ENCODE measurements around the gene PPP2R2B.
"Not testable (repeated sequence)": the region's sequence is repeated elsewhere in the genome, so short reads cannot be mapped to it uniquely, and the experiment has no call there.

Gene PPP2R2B

GRCh38 chr5:146620031-146620668 lies 258.4 kb downstream of the PPP2R2B start:
- no peaks in the 10 kb centered on the region for H3K36me3 Mint-ChIP-seq (ENCODE audit: low read depth)
- no peaks in the 10 kb centered on the region for H3K4me1 Mint-ChIP-seq (ENCODE audit: low read depth)
- H3K9me3 Mint-ChIP-seq = peaks cover 20% of the 10 kb centered on the region
- H3K4me3 Mint-ChIP-seq = no peak overlapping the region
- H3K27me3 Mint-ChIP-seq = no peaks in the 10 kb centered on the region
- H3K27ac Mint-ChIP-seq = no peak overlapping the region

DNA sequence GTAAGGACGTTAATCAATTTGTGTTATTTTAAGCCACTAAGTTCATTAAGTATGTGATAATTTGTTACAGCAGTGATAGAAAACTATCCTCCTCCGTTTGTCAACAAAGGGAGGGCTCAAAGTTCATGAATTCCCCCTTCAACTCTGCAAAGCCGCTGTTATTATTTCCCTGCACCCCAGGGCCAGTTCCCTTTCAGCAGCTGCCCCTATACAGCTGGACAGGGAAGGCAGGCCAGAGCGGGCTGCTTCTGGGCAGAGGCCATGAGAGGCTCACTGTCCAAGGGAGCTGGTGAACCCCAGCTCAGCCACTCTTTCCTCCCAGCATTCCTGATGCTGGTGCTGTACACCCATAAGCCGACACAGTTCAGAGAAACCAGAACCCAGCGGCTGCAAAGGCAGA lies 260.1 kb downstream of the PPP2R2B start:
- Mint-ChIP-seq H3K36me3 (ENCODE audit: low read depth) (no peaks in the 10 kb centered on the region), H3K27ac (no peak overlapping the region), H3K27me3 (no peaks in the 10 kb centered on the region), H3K9me3 (peaks cover 20% of the 10 kb centered on the region), H3K4me1 (ENCODE audit: low read depth) (no peaks in the 10 kb centered on the region), H3K4me3 (no peak overlapping the region)

DNA sequence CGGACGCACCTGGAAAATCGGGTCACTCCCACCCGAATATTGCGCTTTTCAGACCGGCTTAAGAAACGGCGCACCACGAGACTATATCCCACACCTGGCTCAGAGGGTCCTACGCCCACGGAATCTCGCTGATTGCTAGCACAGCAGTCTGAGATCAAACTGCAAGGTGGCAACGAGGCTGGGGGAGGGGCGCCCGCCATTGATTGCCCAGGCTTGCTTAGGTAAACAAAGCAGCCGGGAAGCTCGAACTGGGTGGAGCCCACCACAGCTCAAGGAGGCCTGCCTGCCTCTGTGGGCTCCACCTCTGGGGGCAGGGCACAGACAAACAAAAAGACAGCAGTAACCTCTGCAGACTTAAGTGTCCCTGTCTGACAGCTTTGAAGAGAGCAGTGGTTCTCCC lies 268.8 kb downstream of the PPP2R2B start:
- H3K27ac Mint-ChIP-seq; H3K9me3 Mint-ChIP-seq; H3K4me3 Mint-ChIP-seq; H3K36me3 Mint-ChIP-seq (ENCODE audit: low read depth); H3K4me1 Mint-ChIP-seq (ENCODE audit: low read depth); H3K27me3 Mint-ChIP-seq: not testable (repeated sequence)

- no peak overlapping the region for H3K27ac Mint-ChIP-seq
- H3K27me3 Mint-ChIP-seq = peaks cover 9% of the 10 kb centered on the region
- H3K36me3 Mint-ChIP-seq (ENCODE audit: low read depth) = no peaks in the 10 kb centered on the region
- no peaks in the 10 kb centered on the region for H3K9me3 Mint-ChIP-seq
- H3K4me1 Mint-ChIP-seq (ENCODE audit: low read depth) = no peaks in the 10 kb centered on the region
- no peak overlapping the region for H3K4me3 Mint-ChIP-seq
Measured at GRCh38 chr5:146607659-146608332, 270.8 kb downstream of the PPP2R2B start.

DNA sequence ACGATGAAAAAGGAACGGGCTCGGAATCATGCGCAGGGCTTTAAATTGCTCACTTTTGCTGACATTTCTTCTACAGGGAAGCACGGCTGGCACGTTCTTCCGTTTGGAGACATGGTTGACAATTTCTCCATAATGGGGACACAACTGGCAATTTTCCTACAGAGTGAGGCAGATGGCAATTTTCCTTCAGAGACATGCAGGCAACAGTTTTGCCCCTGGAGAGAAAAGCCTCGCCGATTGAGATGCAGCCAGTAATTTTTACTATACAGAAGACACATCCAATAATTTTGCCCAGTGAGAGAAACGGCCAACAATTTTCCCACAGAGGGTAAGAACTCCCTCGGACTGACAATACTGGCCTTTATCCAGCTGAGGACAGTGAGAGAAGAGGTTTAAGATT lies 271.7 kb downstream of the PPP2R2B start:
- Mint-ChIP-seq H3K9me3 (no peaks in the 10 kb centered on the region), H3K27ac (no peak overlapping the region), H3K36me3 (ENCODE audit: low read depth) (no peaks in the 10 kb centered on the region)

GRCh38 chr5:146600376-146600775 lies 278.2 kb downstream of the PPP2R2B start:
- Mint-ChIP-seq H3K4me3 (no peak overlapping the region), H3K9me3 (no peaks in the 10 kb centered on the region), H3K27me3 (no peaks in the 10 kb centered on the region), H3K36me3 (ENCODE audit: low read depth) (no peaks in the 10 kb centered on the region), H3K27ac (no peak overlapping the region), H3K4me1 (ENCODE audit: low read depth) (no peaks in the 10 kb centered on the region)

More for the DNA sequence above, 271.7 kb downstream of the PPP2R2B start:
- Mint-ChIP-seq H3K4me3 (no peak overlapping the region), H3K27me3 (peaks cover 9% of the 10 kb centered on the region), H3K4me1 (ENCODE audit: low read depth) (no peaks in the 10 kb centered on the region)

- Mint-ChIP-seq H3K4me1 (ENCODE audit: low read depth) (no peaks in the 10 kb centered on the region), H3K36me3 (ENCODE audit: low read depth) (no peaks in the 10 kb centered on the region), H3K27ac (no peak overlapping the region), H3K9me3 (no peaks in the 10 kb centered on the region), H3K4me3 (no peak overlapping the region), H3K27me3 (no peaks in the 10 kb centered on the region)
Measured at GRCh38 chr5:146599261-146599660, 279.3 kb downstream of the PPP2R2B start.

GRCh38 chr5:146595088-146595487 lies 283.5 kb downstream of the PPP2R2B start:
- H3K9me3 Mint-ChIP-seq = no peaks in the 10 kb centered on the region
- no peak overlapping the region for H3K4me3 Mint-ChIP-seq
- no peaks in the 10 kb centered on the region for H3K36me3 Mint-ChIP-seq (ENCODE audit: low read depth)
- no peaks in the 10 kb centered on the region for H3K4me1 Mint-ChIP-seq (ENCODE audit: low read depth)
- no peaks in the 10 kb centered on the region for H3K27me3 Mint-ChIP-seq
- H3K27ac Mint-ChIP-seq = no peak overlapping the region

DNA sequence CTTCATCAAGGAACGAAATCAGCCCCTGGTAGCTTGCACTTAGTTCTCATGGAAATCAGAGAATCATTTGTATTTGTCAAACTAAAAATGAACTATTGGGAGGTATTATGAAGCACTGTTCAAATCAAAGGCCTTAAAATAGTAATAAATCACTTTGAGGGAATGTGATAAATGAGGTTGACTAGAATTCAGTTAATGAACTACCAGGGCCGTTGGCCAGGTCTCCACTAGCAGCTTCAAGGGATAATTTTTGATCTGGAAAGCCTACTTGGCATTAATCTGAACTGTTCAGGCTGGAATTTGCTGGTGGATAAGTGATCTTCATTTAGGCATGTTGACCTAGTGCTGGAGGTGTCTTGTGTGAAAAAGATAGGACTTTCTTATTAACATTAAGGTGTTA lies 286.2 kb downstream of the PPP2R2B start:
- Mint-ChIP-seq H3K36me3 (ENCODE audit: low read depth) (no peaks in the 10 kb centered on the region), H3K27me3 (no peaks in the 10 kb centered on the region), H3K27ac (no peak overlapping the region), H3K9me3 (no peaks in the 10 kb centered on the region), H3K4me1 (ENCODE audit: low read depth) (no peaks in the 10 kb centered on the region), H3K4me3 (no peak overlapping the region)

- H3K36me3 Mint-ChIP-seq (ENCODE audit: low read depth) = no peaks in the 10 kb centered on the region
- no peaks in the 10 kb centered on the region for H3K27me3 Mint-ChIP-seq
- H3K4me3 Mint-ChIP-seq = no peak overlapping the region
Measured at GRCh38 chr5:146589028-146589345, 289.6 kb downstream of the PPP2R2B start.

DNA sequence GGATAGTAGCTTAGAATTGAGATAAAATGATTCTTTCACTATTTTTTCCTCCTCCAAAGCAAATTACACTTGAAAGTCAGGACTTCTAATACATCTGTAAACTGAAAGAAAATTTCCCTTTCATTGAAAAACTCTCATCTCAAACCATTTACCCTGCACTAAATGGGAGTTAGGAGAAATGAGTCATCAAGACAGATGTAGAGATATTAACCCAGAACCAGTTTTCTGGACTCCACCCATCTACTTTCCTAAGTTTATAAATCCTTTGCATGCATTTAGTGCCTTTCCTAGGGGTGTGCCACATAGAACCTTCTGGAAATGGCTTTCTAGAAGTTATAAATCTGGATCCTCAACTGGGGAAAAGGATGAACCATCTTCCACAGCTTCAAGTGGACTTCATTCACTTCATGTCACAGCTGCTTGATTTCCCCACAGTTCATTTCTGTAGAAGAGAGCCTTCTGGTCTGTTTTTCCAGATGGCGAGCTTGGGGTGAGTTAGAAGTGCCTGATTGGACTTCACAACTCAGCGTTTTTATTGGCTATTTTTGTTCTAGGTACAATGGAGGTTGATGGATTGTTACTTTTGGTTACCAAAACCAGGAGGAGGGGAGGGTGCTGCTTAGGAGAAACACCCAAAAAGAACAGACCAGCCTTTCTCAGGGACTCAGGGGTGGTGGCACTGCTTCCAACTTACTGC lies 290.1 kb downstream of the PPP2R2B start:
- H3K4me3 Mint-ChIP-seq = no peak overlapping the region
- no peaks in the 10 kb centered on the region for H3K4me1 Mint-ChIP-seq (ENCODE audit: low read depth)
- H3K27ac Mint-ChIP-seq = no peak overlapping the region
- H3K36me3 Mint-ChIP-seq (ENCODE audit: low read depth) = no peaks in the 10 kb centered on the region
- no peaks in the 10 kb centered on the region for H3K9me3 Mint-ChIP-seq
- no peaks in the 10 kb centered on the region for H3K27me3 Mint-ChIP-seq

More at GRCh38 chr5:146589028-146589345, 289.6 kb downstream of the PPP2R2B start:
- H3K27ac Mint-ChIP-seq = no peak overlapping the region
- no peaks in the 10 kb centered on the region for H3K9me3 Mint-ChIP-seq
- no peaks in the 10 kb centered on the region for H3K4me1 Mint-ChIP-seq (ENCODE audit: low read depth)

GRCh38 chr5:146586752-146587151 lies 291.8 kb downstream of the PPP2R2B start:
- Mint-ChIP-seq H3K36me3 (ENCODE audit: low read depth) (no peaks in the 10 kb centered on the region), H3K9me3 (no peaks in the 10 kb centered on the region), H3K27ac (no peak overlapping the region), H3K27me3 (no peaks in the 10 kb centered on the region), H3K4me1 (ENCODE audit: low read depth) (no peaks in the 10 kb centered on the region), H3K4me3 (no peak overlapping the region)

DNA sequence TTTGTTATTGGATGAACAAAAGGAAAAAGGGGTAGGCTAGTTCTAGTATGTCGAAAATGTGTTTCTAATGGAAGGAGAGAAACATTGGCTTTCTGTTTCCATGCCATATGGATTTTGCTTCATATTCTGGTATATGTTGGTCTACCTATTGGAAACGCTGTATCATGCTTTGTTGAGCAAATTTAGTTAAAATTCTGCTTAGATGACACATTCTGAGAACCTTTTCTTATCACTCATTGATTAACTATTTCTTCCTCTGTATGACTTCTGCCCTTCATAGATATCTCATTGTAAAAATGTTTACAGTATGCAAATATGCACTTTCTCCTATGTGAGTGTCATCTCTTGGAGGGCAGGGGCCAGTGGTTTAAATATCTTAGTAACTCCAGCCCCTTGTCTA lies 293.8 kb downstream of the PPP2R2B start:
- no peaks in the 10 kb centered on the region for H3K36me3 Mint-ChIP-seq (ENCODE audit: low read depth)
- H3K4me1 Mint-ChIP-seq (ENCODE audit: low read depth) = no peaks in the 10 kb centered on the region
- H3K27me3 Mint-ChIP-seq = no peaks in the 10 kb centered on the region
- H3K27ac Mint-ChIP-seq = no peak overlapping the region
- H3K9me3 Mint-ChIP-seq = no peaks in the 10 kb centered on the region
- H3K4me3 Mint-ChIP-seq = no peak overlapping the region

DNA sequence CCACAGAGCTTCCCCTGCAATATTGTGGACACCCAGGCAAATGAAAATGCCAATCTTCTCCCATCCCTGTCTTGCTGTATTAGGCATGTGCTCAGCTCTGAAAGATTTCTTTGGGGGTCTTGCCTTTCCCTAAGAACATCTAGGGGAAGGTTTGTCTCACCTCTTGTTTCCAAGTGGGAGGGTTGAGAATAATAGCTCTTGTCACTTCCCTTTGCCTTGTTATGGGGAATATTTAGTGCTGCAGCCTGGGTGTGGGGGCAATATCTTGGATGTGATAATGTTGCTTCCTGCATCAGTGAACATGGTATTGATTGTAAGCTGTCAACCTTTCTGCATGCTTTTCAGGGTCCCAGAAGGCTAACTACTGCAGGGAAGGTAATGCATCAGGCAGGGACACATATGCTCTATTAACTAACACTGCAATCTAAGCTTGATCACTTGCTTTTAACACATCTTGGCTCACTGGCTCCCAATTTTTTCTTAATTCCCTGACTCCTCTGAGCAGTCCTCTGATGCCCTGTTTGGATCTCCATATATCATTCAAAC lies 296.4 kb downstream of the PPP2R2B start:
- Mint-ChIP-seq H3K27me3 (no peaks in the 10 kb centered on the region), H3K4me3 (no peak overlapping the region), H3K27ac (no peak overlapping the region), H3K36me3 (ENCODE audit: low read depth) (no peaks in the 10 kb centered on the region), H3K9me3 (no peaks in the 10 kb centered on the region), H3K4me1 (ENCODE audit: low read depth) (no peaks in the 10 kb centered on the region)

DNA sequence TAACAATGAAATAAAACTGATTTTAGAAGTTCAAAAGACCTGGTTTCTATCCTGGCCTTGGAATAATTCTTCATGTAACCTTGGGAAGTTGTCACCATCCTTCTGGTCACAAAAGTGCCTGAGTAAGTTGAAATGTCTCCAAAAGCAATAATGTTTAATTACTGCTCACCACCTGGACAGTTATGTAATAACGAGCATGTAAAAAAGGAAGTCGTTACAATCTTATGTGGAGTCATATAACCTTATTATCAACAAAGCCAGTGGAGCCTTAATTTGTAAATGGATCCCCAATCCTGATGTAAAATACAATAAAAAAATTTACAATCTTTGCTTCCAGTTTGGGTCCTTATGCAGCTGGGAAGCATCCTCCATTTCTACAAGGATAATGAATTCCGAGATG lies 298.3 kb downstream of the PPP2R2B start:
- H3K27me3 Mint-ChIP-seq = peaks cover 9% of the 10 kb centered on the region
- H3K36me3 Mint-ChIP-seq (ENCODE audit: low read depth) = no peaks in the 10 kb centered on the region
- peaks cover 8% of the 10 kb centered on the region for H3K9me3 Mint-ChIP-seq
- H3K27ac Mint-ChIP-seq = no peak overlapping the region
- H3K4me3 Mint-ChIP-seq = no peak overlapping the region
- H3K4me1 Mint-ChIP-seq (ENCODE audit: low read depth) = no peaks in the 10 kb centered on the region
